NK-92 (cell line): ENCODE data around the gene JAZF1.

ENCODE experiments used
- DNase-seq: peaks from one replicate; lab custom pipeline; 2025; ENCODE audit not compliant: unreplicated experiment; lab: John Stamatoyannopoulos, UW

The JAZF1 gene

DNA sequence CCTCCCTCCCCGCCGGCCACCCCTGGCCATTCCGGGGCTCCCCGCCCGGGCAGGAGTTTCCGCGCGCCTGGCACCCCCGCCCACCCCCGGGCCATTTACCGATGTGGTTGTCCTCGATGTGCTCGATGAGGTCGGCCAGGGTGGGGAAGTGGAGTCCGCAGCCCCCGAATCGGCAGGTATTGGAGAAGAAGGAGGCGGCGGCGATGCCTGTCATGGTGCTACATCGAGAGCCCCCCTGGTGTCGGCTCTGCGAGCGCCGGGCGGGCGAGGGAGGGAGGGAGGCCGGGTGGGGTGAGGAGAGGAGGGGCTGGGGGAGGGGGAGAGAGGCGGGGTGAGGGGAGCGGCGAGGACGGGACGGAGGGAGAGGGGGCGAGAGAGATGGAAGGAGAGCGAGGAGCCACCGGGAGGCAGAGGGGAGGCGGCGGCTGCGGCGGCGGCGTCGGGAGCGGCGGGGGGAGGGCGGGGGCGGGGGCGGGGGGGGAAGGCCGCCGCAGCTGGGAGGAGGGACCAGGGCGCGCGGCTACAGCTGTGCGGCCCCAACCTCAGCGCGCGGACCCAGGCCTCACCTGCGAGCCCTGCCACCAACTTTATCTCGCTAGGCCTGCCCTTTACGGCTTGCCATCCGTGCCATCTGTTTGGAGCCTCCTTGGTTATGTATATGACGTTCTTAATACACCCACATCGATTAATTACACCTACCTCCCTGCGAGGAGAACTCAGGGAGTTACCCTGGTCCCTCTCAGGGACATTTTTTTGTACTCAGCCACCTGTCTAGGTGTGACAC, at the start of gene JAZF1:
JAZF1 (minus strand) TSS at position 432 of the 784 bp plus-strand sequence.
- DNase-seq = no peak

GRCh38 chr7:28230261-28230660, 49.7 kb upstream of the JAZF1 start:
- no peak for DNase-seq

DNA sequence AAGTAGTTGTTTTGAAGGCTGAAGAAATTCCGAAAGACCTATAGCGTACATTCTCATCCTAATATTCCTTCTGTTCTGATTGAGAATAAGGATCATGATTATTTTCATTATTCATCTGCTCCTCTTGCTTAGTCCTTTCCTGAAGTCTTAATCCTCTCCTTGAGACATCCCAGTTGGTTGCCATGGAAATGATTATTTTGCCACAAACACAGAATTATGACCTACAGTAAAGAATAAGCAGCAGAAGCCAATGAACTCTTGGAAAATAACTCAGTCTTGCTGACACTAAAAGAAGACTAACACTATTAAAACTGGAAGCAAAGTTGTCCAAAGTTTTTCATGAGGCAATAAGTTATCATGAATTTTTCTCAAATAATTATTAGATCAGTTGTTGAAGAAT, 47.8 kb upstream of the JAZF1 start:
- DNase-seq = no peak

DNA sequence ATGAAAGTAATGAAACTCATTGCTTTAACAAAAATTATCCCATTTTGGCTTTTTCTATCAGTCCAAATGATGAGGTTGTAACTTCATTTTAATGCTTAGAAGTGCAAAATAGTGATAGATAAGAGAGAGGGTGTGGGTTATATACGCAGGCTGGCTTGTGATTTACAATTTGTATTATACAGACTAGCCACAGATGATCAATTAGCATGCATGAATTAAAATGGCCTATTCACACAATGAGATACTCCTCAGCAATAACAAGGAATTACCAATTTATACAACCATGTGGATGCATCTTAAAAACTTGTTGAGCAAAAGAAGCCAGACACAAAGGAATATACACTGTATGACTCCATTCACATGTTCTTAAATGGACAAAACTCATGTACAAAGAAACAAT, 45.4 kb upstream of the JAZF1 start:
- no peak for DNase-seq

DNA sequence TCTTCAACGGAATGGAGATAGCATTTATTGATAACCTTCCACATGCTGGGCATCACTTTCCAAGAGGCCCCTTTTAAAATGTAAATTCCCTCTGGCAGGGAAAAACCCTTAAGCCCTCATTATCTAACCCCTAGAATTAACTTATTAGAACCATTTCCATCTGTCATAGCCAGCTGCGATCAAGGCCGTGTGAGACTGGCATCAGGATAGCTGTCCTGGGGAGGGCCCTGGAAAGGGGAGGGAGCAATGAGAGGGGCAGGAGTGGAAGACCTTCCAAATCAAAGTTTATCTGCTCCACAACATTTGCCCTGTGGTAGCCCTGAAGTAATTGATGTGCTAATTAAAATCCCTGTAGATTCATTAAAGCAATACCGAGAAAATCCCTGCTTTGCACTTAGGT, 45.0 kb upstream of the JAZF1 start:
- no peak for DNase-seq

GRCh38 chr7:28224675-28225074, 44.1 kb upstream of the JAZF1 start:
- no peak for DNase-seq

- no peak for DNase-seq
Observed at GRCh38 chr7:28224172-28224571, 43.6 kb upstream of the JAZF1 start.

- DNase-seq = no peak
Observed at GRCh38 chr7:28222636-28223035, 42.0 kb upstream of the JAZF1 start.

GRCh38 chr7:28219793-28220192, 39.2 kb upstream of the JAZF1 start:
- no peak for DNase-seq

DNA sequence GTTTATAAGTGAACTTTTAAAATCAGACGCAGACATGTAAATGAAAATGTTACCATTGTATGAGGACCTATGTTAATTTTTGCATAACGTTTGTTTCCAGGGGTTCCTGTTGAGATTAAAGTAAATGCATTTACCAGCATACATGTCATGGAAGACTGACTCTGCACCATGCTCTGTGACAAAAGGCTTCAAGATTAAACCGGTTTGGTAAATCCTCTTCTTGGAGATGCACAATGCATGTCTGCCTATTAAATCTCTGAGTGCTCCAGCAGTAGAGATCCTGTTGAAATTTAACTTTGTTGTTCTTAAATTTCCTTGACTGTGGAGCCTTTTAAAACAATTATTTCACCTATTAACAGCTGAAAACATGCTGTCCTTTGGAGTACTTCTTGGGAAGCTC, 36.5 kb upstream of the JAZF1 start:
- DNase-seq = no peak

- DNase-seq = no peak
Observed at GRCh38 chr7:28211006-28211405, 30.4 kb upstream of the JAZF1 start.

DNA sequence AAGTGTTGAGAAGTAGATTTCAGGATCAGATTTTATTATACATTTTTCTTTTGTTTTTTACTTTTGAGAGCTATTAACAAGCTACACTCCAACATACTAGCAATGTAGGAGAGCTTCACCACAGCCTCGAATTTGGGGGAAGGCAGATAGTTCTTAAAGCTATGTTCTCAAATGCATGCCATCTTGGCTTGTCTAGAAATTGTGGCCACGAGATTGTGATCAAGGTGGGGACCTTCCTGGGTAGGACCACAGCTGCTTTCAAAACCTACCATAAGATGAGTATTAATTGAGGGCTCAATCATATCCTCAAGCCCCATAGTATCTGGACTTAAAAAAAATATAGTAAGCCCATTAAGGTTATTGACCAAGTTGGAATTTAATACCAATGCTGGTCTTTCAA, 27.9 kb upstream of the JAZF1 start:
- no peak for DNase-seq

- DNase-seq = no peak
Observed at GRCh38 chr7:28207486-28208158, 27.0 kb upstream of the JAZF1 start.

- no peak for DNase-seq
Observed at GRCh38 chr7:28205506-28205905, 24.9 kb upstream of the JAZF1 start.

- no peak for DNase-seq
Observed at GRCh38 chr7:28203508-28204240, 23.1 kb upstream of the JAZF1 start.

- DNase-seq = no peak
Observed at GRCh38 chr7:28202222-28202621, 21.6 kb upstream of the JAZF1 start.

DNA sequence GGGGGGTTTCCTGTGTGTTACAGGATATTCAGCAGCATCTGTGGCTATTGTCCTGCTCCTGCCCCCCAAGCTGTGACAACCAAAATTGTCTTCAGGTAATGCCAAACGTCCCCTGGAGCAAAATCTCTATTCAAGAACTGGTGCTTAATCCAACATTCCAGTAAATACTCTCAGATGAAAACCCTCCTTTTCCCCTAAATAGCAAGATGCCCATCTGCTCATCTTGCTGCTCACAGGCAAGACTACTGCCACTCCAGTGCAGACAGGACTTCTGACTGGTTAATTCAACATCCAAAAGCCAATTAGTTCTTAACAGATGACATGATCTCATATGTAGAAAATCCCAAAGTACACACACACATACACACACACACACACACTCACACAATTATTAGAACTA, 20.5 kb upstream of the JAZF1 start:
- DNase-seq = no peak

DNA sequence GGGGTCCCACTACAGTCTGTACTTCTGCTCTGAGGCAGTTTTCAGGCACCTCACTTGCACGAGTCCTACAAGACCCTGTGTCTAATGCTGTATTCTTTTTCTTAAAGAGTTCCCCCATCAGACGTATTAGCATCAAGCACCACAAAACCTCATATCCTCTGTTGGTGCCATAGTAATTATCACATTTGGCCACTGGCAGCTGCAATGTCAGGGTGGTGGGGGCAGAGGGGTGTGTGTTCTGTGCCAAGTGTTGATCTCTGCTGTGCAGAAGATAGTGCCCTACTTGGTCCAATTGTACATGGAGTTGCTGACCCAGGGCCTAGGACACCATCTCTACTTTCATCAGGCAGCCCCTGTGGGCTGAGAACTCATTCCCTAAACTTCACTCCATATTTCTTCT, 20.0 kb upstream of the JAZF1 start:
- no peak for DNase-seq

DNA sequence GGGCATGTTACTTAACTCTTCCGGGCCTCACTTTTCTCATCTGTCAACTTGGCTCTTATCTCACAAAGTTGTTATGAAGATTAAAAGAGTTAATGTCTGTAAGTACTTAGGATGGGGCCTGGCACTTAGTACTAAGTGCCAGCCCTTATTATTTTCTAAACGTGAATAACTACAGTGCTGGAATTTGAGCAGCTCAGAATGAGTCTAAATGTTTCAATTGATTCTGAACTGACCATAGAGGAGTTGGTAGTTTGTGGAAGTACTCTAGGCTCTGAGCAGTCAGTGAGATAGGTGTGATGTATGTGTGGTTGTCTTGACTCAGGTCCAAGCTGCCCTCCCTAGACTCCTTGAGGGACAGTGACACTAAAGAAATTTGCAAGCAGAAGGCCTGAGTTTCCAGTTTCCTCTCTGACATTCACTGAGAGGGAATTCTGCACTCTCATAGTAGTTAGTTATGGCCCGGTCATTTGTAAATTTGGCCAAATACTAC, 18.5 kb upstream of the JAZF1 start:
- DNase-seq = no peak

DNA sequence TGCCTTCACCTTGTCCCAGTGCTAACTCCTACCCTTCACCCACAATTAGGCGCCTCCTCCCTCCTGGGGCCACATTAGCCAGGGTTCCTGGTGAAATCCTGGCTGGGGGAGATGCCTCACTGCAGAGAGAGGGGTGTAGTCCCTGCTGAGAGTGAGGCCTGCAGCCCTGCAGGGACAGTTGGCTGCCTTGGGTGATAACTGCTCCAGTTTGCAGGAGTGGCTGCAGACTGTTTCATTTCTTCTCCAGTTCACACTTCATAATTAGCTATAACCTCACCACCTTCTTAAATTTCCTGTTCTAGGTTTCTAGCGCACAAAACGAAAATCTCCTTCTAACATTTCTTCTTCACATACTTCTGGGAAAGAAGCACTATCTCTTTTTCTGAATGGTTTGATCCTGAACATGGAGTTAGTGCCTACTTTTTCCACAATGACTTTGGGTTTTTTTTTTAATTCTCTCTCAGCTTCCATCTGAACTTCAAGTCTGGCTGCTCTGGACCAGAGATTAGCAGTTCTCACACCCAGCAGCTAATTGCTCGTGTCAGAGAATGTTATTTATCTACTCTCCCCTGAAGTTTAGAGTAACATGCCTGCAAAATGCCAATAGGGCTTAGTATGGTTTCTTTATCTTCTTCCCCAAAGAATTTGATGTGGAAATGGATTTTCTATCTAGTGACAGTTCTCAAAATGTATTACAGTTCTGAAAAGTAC, 15.5 kb upstream of the JAZF1 start:
- DNase-seq = no peak
